GM18867 (cell line): ENCODE data around the gene GATC.
A peak's percentile ranks its signal among the peaks of the same experiment; 100 is the strongest.
"Not testable (repeated sequence)": the region's sequence is repeated elsewhere in the genome, so short reads cannot be mapped to it uniquely, and the experiment has no call there.

Experiments
- ATAC-seq: cut with Tn5 transposase; IDR thresholded peaks from one replicate; pipeline ENCODE4 v1.9.1; 2021; ENCODE audit warnings: mild to moderate bottlenecking, moderate library complexity; ENCODE audit not compliant: unreplicated experiment

The GATC gene

DNA sequence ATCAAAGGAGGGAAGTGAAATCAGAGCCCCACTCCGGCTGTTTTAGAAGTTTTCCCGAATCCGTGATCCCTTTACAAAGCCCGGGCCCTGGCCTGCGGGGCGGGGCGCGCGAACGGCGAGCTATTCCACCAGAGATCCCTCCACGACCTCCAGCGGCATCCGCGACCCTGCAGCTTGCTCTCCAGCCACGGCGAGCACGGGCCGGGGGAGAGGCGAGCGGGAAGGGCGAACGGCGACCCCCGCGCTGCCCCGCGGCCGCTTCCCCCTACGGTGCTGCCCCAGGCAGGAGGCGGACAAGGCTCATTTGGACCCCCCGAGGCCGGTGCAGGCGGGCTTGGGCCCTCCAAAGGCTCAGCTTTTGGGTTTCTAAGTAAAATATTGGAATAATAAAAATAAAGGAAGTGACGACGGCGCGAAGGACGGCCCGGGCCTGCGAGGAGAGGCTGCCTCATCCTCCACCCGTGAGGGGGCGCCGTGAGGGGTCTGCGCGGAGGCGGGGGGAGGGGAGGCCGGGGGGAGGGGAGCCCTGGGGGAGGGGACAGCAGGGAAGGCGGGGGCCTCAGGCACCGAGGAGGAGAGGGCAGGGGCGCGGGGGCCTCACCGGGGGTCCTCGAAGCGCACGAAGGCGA, 22.7 kb downstream of the GATC start:
- peak; percentile 24 for ATAC-seq

GRCh38 chr12:120469450-120470149, 23.4 kb downstream of the GATC start, which contains the start of gene SRSF9:
TSS of gene SRSF9 (minus strand) at chr12:120469748. CDS start at chr12:120469609, 139 bp downstream.
- ATAC-seq, result peak; percentile 85

DNA sequence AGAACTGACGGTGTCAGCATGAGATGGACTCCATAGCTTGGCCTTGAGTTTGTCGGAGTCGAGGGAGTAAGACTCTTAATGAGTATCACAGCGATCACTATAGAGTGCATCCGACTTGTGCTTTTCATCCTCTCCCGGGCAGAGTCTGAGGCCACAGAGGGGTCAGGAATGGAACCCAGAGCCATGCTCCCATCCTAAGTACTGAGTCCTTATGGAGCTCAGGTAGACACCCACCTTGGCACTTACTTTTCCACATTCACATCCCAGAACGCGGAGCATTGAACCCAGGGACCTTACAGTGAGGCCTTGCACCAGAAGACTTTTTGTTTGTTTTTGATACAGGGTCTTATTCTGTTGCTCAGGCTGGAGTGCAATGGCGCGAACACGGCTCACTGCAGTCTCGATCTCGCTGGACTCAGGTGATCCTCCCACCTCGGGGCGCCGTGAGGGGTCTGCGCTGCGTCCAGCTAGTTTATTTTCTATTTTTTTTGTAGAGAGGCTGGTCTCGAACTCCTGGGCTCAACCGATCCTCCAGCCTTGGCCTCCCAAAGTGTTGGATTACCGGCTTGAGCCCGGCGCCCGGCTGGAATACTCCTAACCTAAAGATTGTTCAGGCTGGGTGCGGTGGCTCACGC, 24.0 kb downstream of the GATC start:
- peak; percentile 28 for ATAC-seq

GRCh38 chr12:120472521-120472920, 26.3 kb downstream of the GATC start:
- ATAC-seq, result no peak

DNA sequence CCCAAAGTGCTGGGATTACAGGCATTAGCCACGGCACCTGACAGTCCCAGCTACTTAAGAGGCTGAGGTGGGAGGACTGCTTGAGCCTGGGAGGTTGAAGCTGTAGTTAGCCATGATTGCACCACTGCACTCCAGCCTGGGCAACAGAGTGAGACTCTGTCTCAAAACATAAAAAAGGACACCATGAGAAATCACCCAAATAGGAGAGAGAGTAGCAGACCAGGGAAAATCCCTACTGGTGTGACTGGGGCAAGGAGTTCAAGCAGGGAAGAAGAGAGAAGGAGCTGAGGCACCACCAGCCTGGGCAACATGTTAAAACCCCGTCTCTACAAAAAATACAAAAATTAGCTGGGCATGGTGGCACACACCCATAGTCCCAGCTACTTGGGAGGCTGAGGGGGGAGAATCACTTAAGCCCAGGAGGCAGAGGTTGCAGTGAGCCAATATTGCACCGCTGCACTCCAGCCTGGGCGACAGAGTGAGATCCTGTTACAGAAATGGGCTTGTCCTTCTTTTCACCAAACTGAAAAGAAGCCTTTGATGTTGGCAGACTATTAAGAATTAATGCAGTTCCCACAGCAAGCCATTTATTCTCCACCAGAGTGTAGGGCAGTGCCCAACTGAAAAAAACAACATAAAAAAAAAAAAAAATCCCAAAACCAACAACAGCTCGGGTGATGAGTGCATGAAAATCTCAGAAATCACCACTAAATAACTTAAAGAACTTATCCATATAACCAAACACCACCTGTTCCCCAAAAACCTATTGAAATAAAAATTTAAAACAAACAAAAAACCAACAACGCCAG, 27.8 kb downstream of the GATC start:
- no peak for ATAC-seq

GRCh38 chr12:120474616-120474960, 28.3 kb downstream of the GATC start:
- no peak for ATAC-seq

- ATAC-seq, result no peak
Measured at GRCh38 chr12:120475643-120476042, 29.4 kb downstream of the GATC start.

DNA sequence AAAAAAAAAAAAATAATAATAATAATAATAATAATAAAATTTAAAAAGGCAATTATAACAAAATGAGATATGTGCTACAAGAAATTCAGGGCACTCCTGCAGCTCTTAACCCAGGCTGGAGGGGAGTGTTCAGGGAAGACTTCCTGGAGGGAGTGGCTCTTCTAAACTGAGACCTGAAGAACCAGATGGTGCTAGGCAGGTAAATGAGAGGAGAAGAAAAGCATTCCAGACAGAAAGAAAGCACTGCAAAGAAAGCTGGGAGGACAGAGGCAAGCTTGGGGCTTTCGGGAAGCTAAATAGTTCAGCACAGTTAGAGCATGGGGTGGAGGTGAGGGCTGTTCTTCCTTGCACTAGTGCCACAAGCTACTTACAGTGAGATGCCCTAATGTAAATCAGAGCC, 33.2 kb downstream of the GATC start:
- no peak for ATAC-seq

DNA sequence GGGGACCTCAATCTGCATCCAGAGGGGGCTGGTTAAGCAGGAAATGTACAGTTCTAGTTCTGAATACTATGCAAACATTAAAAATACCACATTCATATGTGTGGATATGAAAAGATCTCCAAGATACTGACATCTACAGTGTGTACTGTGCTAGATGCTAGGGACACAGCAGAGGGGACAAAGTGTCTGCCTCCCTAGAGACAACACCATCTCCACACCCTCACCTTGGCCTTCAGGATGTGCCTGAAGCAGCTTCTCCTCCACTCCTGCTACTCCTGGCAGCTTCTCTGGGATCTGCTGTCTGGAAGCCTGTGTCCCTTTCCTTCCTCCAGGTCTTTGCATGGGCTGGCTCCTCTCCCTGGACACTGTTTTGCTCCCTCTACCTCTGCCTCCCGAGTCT, 34.0 kb downstream of the GATC start:
- ATAC-seq, result no peak

GRCh38 chr12:120481022-120481767, 35.0 kb downstream of the GATC start:
- no peak for ATAC-seq

DNA sequence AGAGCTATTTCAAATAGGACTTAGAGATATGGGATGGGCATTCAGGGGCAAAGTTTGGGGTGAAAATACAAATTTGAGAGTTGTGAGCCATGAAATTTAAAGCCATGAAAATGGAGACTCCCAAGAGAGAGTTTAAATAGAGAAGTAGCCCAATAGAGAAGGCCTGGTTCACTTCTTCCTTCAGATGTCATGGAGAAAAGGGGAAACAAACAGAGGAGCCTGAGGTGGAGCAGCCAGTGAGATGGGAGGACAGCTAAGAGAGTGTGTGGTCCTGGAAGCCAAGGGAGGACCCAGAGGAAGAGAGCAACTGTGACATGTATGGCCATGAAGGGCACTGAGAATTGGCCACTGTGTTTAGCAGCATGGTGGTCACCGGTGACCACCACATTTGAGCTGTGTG, 37.4 kb downstream of the GATC start:
- no peak for ATAC-seq

DNA sequence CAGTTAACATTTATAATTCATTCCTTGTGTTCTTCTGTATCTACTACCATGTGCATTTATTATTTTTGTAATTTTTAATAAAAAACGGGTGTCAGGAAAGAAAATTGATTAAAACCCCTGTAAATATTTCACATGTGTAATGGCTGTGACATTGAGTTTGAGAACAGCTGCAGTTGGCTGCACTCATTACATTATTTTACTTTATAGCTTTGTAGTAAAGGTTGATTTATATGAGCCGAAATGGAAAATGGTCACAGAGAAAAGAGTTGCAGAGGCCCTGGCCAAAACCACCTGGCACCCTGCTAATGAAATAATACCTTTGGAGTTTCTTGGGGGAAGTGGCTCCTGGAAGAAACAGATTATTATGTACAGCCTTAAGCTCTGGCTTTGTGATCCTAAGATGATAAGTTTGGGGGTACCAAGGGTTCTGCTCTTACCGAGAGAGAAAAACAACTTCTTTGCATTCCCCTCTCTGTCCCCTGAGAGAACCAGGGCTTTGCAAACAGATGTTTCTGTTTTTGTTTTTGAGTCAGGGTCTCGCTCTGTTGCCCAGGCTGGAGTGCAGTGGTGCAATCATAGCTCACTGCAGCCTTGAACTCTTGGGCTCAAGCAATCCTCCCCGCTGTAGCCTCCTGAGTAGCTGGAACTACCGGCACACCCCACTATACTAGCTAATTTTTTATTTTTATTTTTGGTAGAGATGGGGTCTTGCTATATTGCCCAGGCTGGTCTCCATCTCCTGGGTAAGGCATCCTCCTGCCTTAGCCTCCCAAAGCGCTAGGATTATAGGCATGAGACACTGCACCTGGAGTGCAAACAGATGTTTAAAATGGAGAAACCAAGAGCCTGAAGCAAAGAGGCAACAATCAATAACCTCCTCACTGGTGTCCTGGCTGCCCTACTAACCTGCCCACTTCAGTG, 40.0 kb downstream of the GATC start:
- ATAC-seq, result no peak

DNA sequence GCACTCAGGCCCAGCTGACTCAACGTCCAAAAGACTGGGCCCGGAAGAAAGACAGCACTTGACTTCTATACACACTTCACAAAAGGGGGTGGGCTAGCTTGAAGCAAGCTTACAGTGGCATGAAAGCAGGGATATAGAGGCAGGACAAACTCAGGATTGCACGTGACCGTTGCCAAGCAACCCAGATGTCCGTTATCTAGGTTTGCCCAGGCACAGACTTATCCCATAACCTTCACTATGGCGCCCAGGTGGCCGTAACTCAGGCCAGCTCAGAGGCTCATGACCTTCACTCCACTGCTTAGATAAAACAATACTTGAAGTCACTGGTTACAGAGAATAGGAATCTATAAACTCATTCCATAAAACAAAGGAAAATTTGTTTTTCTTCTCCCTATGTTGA, 41.3 kb downstream of the GATC start:
- not testable (repeated sequence) for ATAC-seq

DNA sequence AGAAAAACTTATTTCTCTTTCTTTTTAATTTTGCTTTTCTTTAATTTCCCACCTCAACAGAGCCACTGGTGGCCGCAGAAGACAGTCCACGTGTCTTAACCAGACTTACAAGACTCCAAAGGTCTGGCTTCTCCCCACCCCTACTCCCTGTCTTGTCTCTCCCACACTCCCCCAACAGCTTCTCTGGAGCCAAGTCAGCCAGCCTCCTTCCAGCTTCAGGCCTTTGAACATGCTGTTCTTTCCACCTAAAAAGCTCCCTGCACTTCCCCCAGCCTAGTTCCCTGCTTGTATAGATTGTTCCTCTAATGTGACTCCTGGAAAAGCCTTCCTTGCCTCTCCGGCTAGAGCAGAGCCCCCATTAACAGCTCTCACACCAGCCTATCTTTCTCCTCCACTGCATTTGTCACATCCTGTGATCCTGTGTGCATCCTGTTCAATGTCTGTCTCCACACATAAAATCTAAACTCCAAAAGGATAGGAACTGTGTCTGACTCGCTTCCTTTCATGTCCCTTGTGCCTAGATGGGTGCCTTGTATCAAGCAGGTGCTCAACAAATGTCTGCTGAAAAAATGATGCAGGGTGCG, 41.9 kb downstream of the GATC start:
- no peak for ATAC-seq

GRCh38 chr12:120489018-120489417, 42.8 kb downstream of the GATC start:
- no peak for ATAC-seq

- ATAC-seq, result no peak
Measured at GRCh38 chr12:120490325-120490724, 44.1 kb downstream of the GATC start.

DNA sequence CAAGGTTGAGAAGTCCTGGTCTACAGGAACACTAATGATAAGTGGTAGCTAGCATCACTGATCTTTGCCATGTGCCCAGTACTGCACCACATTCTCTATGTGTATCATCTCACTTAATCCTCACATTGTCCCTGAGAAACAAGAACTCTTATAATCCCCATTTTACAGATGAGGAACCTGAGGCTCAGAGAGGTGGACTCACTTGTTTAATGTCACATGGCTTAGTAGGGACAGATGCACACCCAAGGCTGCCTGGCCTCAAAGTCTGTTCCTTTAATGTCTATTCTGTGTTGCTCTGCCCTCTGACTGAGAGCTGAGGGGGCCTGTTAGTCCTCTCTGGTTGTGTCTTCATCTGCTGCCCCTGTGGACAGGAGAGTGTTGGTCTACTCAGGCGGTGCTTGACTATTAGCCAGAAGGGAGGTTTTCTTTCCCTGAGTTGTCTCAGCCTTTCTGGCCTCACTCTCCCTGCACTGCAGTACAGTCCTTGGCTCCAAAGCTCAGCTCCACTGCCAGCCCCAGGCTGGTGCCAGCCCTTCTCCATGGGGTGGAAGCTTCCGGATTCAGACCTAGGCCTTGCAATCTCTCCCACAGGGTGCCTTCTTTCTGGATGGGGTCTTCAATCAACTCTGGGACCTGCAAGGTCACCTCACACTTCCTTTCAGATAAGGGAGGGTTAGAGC, 44.7 kb downstream of the GATC start:
- ATAC-seq, result no peak

GRCh38 chr12:120495186-120495730, 49.0 kb downstream of the GATC start:
- peak; percentile 3 for ATAC-seq
